H1 (cell line): ENCODE results near the gene MYLK2.

Experiments
- BACH1 ChIP-seq: IDR thresholded peaks from 2 replicates; pipeline ENCODE4 v1.6.1; 2012; ENCODE audit warnings: low read length, improper control_type of control experiment
- CREB1 ChIP-seq: IDR thresholded peaks from 2 replicates; pipeline ENCODE4 v1.6.1; 2012; ENCODE audit warnings: inconsistent platforms
- EZH2 ChIP-seq: fragments of 200-600 bp; sonication (generic); IDR thresholded peaks from 2 replicates; pipeline ENCODE4 v1.7.1; 2012; ENCODE audit warnings: low read depth, mild to moderate bottlenecking, moderate library complexity, low read length, inconsistent platforms; ENCODE audit not compliant: severe bottlenecking
- JUN ChIP-seq: IDR thresholded peaks from 2 replicates; pipeline ENCODE4 v1.6.1; 2011; ENCODE audit warnings: low read depth, mild to moderate bottlenecking, improper control_type of control experiment, low read length
- PHF8 ChIP-seq: fragments of 200-600 bp; sonication (generic); conservative IDR thresholded peaks from 2 replicates; pipeline ENCODE4 v1.7.1; 2012; ENCODE audit warnings: low read depth, mild to moderate bottlenecking, inconsistent platforms, low read length, moderate library complexity
- POLR2A ChIP-seq, 2 experiments: IDR thresholded peaks; 1 replicate in 1 of 2; 2 replicates in 1 of 2; pipeline ENCODE4 v1.6.1; 2011; ENCODE audit warnings: low read depth in 2 of 2, low read length in 2 of 2, mild to moderate bottlenecking in 2 of 2; ENCODE audit errors: control extremely low read depth in 1 of 2
- POLR2AphosphoS5 ChIP-seq: IDR thresholded peaks from 2 replicates; pipeline ENCODE4 v1.6.1; 2011; ENCODE audit warnings: low read depth, low read length
- SIN3A ChIP-seq, 2 experiments: IDR thresholded peaks in 1 of 2; conservative IDR thresholded peaks in 1 of 2; 2 replicates each; pipeline ENCODE4 v1.6.1; 2011 to 2012; ENCODE audit warnings: low read length in 2 of 2, improper control_type of control experiment in 1 of 2, low read depth in 1 of 2, mild to moderate bottlenecking in 1 of 2
- SRF ChIP-seq: IDR thresholded peaks from 2 replicates; pipeline ENCODE4 v1.6.1; 2011; ENCODE audit warnings: mild to moderate bottlenecking, low read depth, low read length, moderate library complexity
- TBP ChIP-seq: IDR thresholded peaks from 2 replicates; pipeline ENCODE4 v1.6.1; 2011; ENCODE audit warnings: low read depth, low read length, improper control_type of control experiment
- TF ChIP-seq, protein P1 (sequence below): IDR thresholded peaks from 2 replicates; pipeline ENCODE4 v1.6.1; 2012; ENCODE audit warnings: inconsistent platforms
- TF ChIP-seq, protein P2 (sequence below), 3 experiments: IDR thresholded peaks; 1 replicate in 2 of 3; 2 replicates in 1 of 3; pipeline versions ENCODE4 v1.5.1 to v1.6.1; 2011; ENCODE audit warnings: low read length in 3 of 3, mild to moderate bottlenecking in 3 of 3, inconsistent platforms in 2 of 3, low read depth in 1 of 3, moderate library complexity in 1 of 3; ENCODE audit not compliant: insufficient read depth in 1 of 3; ENCODE audit errors: control extremely low read depth in 1 of 3

DNA sequence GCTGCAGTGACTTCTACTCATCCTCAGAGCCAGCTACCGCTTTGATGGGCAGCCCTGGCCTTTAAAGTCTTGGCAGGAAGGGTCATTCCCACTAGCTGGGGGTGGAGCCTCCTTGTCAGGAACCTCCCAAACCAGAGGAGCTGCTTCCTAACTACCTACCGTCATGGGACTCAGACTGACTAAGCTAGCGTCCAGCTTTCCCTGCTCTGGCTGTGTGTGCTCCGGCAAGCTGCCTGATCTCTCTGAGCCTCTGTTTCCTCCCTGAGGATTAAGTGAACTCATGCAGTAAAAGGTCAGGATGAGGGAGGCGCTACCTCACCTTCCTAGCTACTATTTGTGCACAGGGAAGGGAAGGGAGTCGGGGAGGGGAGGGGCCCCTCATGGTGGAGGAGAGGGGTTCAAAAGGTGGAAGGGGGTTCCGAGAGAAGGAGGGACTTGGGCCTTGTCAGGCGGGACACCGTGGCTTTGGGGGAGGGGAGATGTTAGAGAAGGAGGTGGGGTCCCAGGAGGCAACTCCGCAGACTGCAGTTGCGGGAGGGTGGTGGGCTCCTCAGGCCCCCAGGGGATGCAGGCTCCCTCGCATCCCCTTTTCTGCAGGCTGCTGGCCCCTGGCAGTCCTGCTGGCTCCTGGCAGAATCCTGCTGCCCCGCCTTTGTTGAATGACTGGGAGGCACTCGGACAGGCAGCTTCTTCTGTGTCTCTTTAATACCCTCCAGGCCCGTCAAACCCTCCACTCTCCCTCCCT lies 41.4 kb downstream of the MYLK2 start:
- TF ChIP-seq POLR2A (IDR thresholded peaks at IDR 0.05; ENCODE audit: control extremely low read depth in 1 of 2, low read depth in 2 of 2, low read length in 2 of 2), result no peak
- TF ChIP-seq, protein P1, sequence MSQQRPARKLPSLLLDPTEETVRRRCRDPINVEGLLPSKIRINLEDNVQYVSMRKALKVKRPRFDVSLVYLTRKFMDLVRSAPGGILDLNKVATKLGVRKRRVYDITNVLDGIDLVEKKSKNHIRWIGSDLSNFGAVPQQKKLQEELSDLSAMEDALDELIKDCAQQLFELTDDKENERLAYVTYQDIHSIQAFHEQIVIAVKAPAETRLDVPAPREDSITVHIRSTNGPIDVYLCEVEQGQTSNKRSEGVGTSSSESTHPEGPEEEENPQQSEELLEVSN, result no peak
- TF ChIP-seq, protein P2, sequence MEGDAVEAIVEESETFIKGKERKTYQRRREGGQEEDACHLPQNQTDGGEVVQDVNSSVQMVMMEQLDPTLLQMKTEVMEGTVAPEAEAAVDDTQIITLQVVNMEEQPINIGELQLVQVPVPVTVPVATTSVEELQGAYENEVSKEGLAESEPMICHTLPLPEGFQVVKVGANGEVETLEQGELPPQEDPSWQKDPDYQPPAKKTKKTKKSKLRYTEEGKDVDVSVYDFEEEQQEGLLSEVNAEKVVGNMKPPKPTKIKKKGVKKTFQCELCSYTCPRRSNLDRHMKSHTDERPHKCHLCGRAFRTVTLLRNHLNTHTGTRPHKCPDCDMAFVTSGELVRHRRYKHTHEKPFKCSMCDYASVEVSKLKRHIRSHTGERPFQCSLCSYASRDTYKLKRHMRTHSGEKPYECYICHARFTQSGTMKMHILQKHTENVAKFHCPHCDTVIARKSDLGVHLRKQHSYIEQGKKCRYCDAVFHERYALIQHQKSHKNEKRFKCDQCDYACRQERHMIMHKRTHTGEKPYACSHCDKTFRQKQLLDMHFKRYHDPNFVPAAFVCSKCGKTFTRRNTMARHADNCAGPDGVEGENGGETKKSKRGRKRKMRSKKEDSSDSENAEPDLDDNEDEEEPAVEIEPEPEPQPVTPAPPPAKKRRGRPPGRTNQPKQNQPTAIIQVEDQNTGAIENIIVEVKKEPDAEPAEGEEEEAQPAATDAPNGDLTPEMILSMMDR (IDR thresholded peaks at IDR 0.05; ENCODE audit: control extremely low read depth in 1 of 3, insufficient read depth in 1 of 3, low read depth in 1 of 3, low read length in 3 of 3), result peak in 1 of 3 experiments; percentile 11; a peak in 1 of 4 replicates
- no peak for TF ChIP-seq SRF
- no peak for TF ChIP-seq JUN
- TF ChIP-seq SIN3A (conservative IDR thresholded peaks at IDR 0.05 in 1 of 2, IDR thresholded peaks at IDR 0.05 in 1 of 2; ENCODE audit: low read depth in 1 of 2, low read length in 2 of 2), result no peak
- no peak for TF ChIP-seq CREB1
- no peak for TF ChIP-seq PHF8
- TF ChIP-seq POLR2AphosphoS5, result no peak
- TF ChIP-seq BACH1, result no peak
- no peak for TF ChIP-seq EZH2
- no peak for TF ChIP-seq TBP
